ENCODE results near the gene CNIH3. TPM values are rescaled to one million over a fixed set of nuclear protein-coding genes. Genes with fewer than 3 reads are reported as not detected.
"Not testable (repeated sequence)": the region's sequence is repeated elsewhere in the genome, so short reads cannot be mapped to it uniquely, and the experiment has no call there.

The CNIH3 gene
- polyA plus RNA-seq, 10 donors = 1.8 to 4.2 (median 2.5) TPM

GRCh38 chr1:224687465-224687864 is 71.3 kb downstream of the CNIH3 start:
- no peak for DNase-seq

DNA sequence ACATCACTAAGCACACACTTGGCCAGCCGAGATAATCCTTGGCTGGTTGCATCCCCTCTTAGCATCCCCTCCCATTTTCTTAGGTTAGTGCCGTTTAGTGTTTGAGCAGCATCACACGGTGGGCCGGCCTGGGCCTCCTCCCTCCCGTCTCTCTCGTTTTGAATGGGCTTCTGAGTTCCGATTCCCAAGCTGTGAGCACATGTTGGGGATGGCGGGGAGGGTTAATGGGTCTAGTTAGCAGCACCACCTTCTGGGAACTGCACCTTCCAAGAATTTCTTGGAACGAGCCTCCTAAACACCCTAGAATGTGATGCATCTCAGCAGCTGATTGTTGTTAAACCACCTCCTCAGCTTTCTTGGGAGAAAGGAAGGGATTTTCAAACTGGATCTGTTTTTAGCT is 73.3 kb downstream of the CNIH3 start:
- no peak for DNase-seq

- DNase-seq = no peak
Measured at GRCh38 chr1:224690576-224690975, 74.5 kb downstream of the CNIH3 start.

- no peak for DNase-seq
Measured at GRCh38 chr1:224691148-224691925, 75.2 kb downstream of the CNIH3 start.

DNA sequence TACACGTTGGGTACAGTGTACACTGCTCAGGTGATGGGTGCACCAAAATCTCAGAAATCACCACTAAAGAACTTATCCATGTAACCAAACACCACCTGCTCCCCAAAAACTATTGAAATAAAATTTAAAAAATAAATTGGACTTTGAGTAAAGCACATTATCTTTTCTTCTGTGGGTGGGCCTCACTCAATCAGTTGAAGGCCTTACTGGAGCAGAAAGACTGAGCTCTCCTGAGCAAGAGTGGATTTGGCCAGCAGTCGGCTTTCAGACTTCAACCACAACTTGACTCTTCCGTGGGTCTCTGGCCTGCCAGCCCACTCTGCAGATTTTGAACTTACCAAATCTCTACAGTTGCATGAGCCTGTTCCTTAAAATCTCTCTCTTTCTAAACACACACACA is 78.9 kb downstream of the CNIH3 start:
- DNase-seq = no peak

- DNase-seq = no peak
Measured at GRCh38 chr1:224696021-224696420, 79.9 kb downstream of the CNIH3 start.

DNA sequence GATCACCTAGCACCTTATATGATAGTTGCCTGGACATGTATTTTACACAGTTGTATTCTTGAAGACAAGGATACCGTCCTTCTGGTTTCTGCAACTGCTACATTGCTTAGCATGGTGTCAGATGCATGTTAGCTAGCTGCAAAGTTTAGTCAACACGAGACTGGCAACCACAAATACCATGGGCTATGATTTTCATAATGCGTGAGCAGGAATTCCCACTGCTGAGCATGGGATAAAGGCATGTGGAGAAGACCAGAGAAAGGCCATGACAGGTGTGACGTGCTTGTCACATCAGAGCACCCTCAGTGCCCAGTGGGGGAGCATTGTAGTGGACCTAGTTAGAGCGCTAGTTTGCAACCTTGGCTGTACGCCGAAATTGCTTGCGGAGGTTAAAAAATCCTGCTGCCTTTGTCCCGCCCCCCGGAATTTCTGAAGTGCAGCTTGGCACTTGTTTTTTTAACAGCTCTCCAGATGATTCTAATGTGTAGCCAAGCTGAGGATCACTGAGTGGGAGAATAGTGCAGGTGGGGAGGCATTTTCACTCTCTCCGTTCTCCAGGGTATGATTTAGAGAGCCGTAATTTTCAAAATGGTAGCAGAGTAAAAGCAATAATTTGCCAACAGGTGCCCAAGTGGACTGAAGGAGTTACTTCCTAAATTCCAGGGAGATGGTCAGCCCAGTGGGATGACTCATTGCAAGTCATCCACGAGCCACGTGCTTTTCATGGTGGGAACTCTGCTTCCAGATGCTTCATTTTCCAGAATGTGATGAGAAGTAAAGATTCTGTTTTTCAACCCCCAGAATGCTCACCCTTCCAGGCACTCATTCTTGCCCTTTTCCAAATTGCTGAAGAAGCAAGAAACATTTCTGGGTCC is 81.0 kb downstream of the CNIH3 start:
- no peak for DNase-seq

DNA sequence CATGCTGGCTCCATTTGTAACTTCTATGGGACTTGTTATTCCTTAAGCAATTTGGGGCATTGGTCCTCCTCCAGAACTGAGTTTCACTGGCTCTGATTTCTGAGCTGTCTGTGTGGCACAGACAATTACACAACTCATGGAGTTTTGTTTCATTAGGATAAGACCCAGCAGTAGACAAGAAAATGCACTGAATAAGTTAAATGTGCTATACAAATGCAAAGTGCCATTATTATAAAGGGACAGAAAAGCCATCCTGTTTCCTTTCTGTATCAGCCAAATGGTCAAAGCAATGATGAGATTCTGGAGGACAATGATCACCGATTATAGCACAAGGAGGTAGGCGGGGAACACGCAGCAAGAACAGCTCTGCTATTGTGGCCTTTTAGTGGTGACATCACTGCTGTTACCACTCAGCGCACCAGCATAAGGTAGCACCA is 81.9 kb downstream of the CNIH3 start:
- no peak for DNase-seq

GRCh38 chr1:224700918-224701531 is 84.9 kb downstream of the CNIH3 start:
- no peak for DNase-seq

DNA sequence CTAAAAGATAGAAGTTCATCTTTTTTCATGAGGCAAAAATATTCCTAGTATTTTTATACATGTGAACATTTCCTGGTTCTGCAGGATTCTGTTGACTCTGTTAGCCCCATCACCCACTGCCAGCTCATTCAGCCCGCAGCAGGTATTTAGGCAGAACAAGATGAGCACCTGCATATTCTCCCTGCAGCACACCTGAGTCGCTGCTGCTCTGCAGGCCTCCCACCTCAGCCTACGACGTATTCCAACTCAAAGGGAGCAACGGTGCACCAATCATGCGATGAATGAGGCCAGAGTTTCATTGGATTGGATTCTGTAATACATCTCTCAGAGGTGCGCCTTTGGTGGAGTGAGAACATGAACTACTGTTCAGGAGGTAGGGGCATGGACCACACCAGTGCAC is 87.6 kb downstream of the CNIH3 start:
- DNase-seq = no peak

GRCh38 chr1:224704107-224704735 is 88.1 kb downstream of the CNIH3 start:
- DNase-seq = no peak

DNA sequence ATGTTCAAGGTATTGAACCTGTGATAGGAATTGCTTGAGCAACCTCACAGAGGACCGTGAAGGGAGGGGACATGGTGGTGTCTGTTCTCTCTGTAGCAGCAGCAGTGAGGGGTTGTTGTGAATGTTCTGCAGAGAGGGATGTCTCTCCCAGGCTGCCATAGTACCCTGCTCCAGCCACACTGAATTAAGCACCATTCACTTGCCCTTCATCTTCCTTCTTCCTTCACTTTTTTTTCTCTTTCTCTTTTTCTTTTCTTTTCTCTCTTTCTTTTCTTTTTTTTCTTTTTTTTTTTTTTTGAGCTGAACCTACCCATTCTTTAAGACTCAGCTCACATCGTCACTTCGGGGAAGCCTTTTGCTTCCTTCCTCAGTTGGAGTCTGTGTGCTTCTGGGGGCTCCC is 89.5 kb downstream of the CNIH3 start:
- no peak for DNase-seq

DNA sequence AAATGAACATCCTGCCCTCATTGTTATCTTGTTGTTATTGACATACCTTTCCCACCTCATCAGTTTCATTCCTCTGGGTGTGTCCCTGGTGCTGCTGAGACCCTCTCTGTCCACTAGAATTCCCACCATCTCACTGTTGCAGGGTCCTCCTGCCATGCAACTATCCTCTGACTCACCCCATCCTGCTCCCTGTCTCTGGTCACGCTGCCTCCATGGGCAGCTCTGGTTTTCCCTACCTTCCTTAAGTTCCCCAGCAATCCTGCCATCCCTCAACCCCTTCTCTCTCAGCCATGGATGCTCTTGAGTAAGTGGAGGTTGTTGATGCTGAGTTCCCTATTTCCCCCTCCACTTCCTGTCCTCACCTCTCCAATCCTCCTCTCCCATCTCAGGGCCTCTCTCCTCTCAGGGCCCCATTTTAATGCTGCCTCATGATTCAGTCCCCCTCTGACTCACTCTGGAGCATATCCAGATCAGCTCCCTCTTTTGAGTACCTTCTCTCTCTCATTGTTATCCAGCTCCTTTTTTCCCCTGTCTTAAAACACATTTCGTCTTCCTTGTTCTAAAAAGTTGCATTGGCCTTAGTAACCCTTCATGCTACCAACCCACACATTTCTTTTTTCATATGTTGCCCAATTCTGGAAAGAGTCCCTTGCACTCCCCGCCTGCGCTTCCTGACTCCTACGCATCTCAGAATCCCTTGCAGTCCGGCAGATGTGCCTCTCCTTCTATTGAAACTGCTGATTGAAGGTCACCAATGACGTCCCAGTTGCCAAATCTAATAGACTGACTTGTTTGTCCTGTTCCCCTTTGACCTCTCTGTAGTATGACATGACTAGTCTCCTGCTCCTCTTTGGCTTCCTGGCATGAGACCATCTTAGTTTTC is 92.0 kb downstream of the CNIH3 start:
- DNase-seq = peak in 2 of 3 donors; percentile 7 to 62

DNA sequence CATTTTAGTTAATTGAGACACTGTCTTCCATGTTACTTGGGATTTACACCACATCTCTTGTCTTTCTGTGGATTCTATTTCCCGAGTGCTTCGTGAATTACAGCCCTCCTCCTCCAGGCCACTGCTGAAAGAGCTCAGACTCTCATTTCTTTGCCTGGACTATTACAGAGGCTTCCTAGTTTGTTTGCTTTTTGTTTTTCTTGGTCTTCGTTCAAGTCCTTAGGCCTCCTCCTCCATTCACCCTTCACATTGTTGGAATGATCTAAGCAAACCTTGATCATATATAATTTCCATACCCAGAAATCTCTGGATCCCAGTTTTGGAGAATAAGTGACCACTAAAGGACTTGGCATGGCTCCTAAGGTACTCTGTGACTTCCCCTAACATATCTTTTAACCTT is 94.1 kb downstream of the CNIH3 start:
- no peak for DNase-seq

DNA sequence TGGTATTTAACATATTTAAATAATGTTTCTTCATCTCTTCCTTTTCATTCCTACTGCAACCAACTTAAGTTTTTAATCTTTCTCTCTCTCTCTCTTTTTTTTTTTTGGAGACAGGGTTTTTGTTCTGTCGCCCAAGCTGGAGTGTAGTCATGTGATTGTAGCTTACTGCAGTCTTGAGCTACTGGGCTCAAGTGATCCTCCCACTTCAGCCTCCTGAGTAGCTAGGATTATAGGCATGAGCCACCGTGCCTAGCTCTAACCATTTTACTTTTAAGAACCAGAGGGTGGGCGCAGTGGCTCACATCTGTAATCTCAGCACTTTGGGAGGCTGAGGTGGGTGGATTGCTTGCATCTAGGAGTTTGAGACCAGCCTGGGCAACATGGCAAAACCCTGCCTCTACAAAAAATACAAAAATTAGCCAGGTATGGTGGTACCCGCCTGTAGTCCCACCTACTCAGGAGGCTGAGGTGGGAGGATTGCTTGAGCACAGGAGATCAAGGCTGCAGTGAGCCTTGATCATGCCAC is 95.2 kb downstream of the CNIH3 start:
- not testable (repeated sequence) for DNase-seq

GRCh38 chr1:224711876-224712275 is 95.8 kb downstream of the CNIH3 start:
- DNase-seq = no peak

GRCh38 chr1:224713228-224713627 is 97.1 kb downstream of the CNIH3 start:
- no peak for DNase-seq

DNA sequence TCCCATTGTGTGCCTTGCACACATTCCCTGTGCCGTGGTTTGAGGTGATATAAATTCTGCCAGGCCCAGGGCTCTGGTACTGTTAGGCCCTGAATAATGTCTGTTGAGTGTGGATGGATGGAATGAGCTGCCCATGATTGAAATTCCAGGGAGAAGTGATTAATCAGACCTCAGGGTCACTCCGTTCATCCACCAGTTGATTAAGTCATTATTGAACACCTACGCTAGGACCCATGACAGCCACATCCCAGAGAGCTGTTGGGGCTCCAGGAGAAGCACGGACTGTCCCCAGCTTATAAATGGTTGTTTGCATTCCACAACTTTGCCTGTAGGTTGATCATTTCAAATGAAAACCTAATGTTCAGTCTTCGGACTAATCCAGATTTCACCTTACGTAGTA is 98.4 kb downstream of the CNIH3 start:
- no peak for DNase-seq

DNA sequence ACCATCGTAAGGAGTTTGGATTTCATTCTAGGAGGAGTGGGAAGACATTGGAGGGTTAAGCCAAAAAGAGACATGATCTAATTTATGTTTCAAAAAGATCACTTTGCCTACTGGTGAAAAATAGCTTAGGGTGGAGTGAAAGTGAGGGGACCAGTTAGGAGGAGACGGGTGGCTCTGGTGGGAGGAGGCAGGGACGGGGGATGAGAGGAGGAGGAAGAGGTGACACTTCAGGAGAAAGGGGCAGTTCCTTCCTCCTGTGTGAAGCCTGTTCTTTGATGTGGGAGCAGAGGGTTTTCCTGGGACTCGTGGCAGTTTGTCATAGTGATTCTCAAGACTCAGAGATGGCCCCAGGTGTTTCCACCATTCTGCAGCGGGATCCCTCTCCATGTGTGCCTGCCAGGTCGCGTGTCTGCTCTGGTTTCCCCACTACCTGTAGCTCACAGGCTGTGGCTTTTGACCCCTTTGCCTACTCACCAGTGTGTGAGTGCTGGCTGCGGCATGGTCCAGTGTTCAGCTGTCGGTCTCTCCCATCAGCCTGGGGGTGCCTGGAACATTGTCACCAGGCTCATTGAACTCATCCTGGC is 102.4 kb downstream of the CNIH3 start:
- DNase-seq = no peak

GRCh38 chr1:224719716-224720115 is 103.6 kb downstream of the CNIH3 start:
- DNase-seq = no peak
